Measurements from ENCODE around the gene TPRG1.

DNA sequence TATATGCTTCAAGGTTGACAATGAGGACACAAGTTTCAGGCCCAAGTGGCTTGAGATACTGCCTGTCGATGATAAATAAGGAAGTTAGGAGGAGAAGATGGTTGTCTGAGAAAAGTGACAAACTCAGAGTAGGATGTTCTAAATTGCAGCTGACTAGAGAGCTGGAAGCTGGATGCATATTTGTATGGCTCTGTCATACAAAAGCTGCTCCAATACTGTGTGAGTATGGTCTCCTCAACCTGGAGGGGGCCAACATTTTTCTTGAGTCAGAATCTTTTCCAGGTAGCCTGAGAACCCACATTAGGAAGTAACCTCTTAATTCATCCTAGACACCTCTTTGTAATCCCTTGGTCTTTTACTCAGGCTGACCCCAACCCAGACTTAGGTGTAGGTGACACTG is 28.4 kb upstream of the TPRG1 start:
- TF ChIP-seq, protein P1, sequence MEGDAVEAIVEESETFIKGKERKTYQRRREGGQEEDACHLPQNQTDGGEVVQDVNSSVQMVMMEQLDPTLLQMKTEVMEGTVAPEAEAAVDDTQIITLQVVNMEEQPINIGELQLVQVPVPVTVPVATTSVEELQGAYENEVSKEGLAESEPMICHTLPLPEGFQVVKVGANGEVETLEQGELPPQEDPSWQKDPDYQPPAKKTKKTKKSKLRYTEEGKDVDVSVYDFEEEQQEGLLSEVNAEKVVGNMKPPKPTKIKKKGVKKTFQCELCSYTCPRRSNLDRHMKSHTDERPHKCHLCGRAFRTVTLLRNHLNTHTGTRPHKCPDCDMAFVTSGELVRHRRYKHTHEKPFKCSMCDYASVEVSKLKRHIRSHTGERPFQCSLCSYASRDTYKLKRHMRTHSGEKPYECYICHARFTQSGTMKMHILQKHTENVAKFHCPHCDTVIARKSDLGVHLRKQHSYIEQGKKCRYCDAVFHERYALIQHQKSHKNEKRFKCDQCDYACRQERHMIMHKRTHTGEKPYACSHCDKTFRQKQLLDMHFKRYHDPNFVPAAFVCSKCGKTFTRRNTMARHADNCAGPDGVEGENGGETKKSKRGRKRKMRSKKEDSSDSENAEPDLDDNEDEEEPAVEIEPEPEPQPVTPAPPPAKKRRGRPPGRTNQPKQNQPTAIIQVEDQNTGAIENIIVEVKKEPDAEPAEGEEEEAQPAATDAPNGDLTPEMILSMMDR (IDR thresholded peaks at IDR 0.05): no peak
- TF ChIP-seq EP300 (IDR thresholded peaks at IDR 0.05): no peak
- TF ChIP-seq POLR2AphosphoS5 (IDR thresholded peaks at IDR 0.05): no peak
- TF ChIP-seq POLR2A (IDR thresholded peaks at IDR 0.05): no peak

Measured in gastroesophageal sphincter (tissue), 3 donors.